WERI-Rb-1 (cell line): Measurements from ENCODE around the gene RNU7-1.

Source experiments
- DNase-seq: peaks from one replicate; pipeline ENCODE4 v3.0.0-alpha.2; 2020
- H3K27ac ChIP-seq: fragments of 250-450 bp; sonication (Bioruptor Pico); 2 replicates; pipeline ENCODE4 v1.5.1; 2020; ENCODE audit warnings: mild to moderate bottlenecking, moderate library complexity
- H3K27me3 ChIP-seq: fragments of 250-450 bp; sonication (Bioruptor Pico); 2 replicates; pipeline ENCODE4 v1.5.1; 2021; ENCODE audit warnings: mild to moderate bottlenecking, low read depth, moderate library complexity; ENCODE audit not compliant: insufficient read depth, severe bottlenecking
- H3K36me3 ChIP-seq: fragments of 250-450 bp; sonication (Bioruptor Pico); 2 replicates; pipeline ENCODE4 v1.5.1; 2020; ENCODE audit warnings: mild to moderate bottlenecking, moderate library complexity
- H3K4me3 ChIP-seq: 2 replicates; pipeline ENCODE4 v1.5.1; 2011; ENCODE audit warnings: low read depth, mild to moderate bottlenecking, control low read depth, low read length
- H3K9me3 ChIP-seq: fragments of 250-450 bp; sonication (Bioruptor Pico); 2 replicates; pipeline ENCODE4 v1.5.1; 2021; ENCODE audit warnings: mild to moderate bottlenecking, moderate library complexity; ENCODE audit not compliant: severe bottlenecking
- TF ChIP-seq, protein P1 (sequence below): IDR thresholded peaks from 2 replicates; pipeline ENCODE4 v1.5.1; 2011; ENCODE audit warnings: low read depth, mild to moderate bottlenecking, control low read depth, inconsistent platforms, low read length

Gene RNU7-1

GRCh38 chr12:6928022-6928702 lies 15.5 kb upstream of the RNU7-1 start:
- no peaks in the 10 kb centered on the region for H3K27me3 ChIP-seq
- DNase-seq = no peak
- H3K4me3 ChIP-seq = peak overlapping the region; percentile 71

DNA sequence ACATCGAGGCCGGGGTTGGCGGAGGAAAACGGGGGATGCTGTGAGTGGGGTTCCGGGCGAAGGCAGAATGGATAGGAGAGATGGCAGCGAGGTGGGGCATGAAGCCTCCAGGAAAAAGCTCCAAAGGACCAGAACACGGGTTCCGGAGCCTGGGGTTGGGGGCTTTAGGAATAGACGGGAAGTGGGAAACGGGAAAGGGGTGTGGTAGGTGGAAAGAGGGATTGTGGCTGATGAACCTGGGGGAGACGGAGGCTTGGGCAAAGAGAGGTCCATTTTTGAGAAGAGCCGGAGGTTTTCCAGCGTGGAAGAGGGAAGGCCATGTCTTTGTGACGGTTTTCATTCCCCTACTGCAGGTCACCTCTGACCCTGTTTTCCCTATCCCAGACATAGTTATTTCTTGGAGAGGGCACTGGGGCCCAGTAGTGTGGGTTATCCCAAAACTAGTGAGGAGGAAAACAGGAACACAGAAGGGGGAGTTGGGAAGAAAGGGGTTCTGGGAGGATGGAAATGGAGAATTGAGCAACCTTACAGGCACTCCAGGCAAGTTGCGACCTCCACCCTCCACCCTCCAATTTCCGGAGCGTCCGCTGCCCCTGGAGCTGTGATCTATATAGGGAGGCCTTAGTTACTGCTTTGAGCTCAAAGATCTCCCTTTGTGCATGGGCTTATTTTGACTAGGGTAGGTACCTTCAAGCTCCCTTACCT lies 14.8 kb upstream of the RNU7-1 start:
- H3K27me3 ChIP-seq = no peaks in the 10 kb centered on the region
- DNase-seq = no peak
- H3K9me3 ChIP-seq = no peaks in the 10 kb centered on the region
- H3K27ac ChIP-seq = peak overlapping the region; percentile 58
- H3K36me3 ChIP-seq = peaks cover 27% of the 10 kb centered on the region
- TF ChIP-seq, protein P1, sequence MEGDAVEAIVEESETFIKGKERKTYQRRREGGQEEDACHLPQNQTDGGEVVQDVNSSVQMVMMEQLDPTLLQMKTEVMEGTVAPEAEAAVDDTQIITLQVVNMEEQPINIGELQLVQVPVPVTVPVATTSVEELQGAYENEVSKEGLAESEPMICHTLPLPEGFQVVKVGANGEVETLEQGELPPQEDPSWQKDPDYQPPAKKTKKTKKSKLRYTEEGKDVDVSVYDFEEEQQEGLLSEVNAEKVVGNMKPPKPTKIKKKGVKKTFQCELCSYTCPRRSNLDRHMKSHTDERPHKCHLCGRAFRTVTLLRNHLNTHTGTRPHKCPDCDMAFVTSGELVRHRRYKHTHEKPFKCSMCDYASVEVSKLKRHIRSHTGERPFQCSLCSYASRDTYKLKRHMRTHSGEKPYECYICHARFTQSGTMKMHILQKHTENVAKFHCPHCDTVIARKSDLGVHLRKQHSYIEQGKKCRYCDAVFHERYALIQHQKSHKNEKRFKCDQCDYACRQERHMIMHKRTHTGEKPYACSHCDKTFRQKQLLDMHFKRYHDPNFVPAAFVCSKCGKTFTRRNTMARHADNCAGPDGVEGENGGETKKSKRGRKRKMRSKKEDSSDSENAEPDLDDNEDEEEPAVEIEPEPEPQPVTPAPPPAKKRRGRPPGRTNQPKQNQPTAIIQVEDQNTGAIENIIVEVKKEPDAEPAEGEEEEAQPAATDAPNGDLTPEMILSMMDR = no peak
- peak overlapping the region; percentile 71 for H3K4me3 ChIP-seq

More at GRCh38 chr12:6928022-6928702, 15.5 kb upstream of the RNU7-1 start:
- Histone ChIP-seq H3K36me3 (peaks cover 27% of the 10 kb centered on the region), H3K9me3 (no peaks in the 10 kb centered on the region), H3K27ac (peak overlapping the region; percentile 58)
- TF ChIP-seq, protein P1 = no peak

- DNase-seq = no peak
- Histone ChIP-seq H3K36me3 (peaks cover 32% of the 10 kb centered on the region), H3K4me3 (no peak overlapping the region; the same call in 1 of the 2 replicates), H3K9me3 (no peaks in the 10 kb centered on the region), H3K27me3 (no peaks in the 10 kb centered on the region), H3K27ac (0 out of 2 replicates have a peak overlapping the region, but pooled peaks have one; percentile 29)
- TF ChIP-seq, protein P1 = no peak
Observed at GRCh38 chr12:6929466-6930452, 13.9 kb upstream of the RNU7-1 start.

GRCh38 chr12:6932766-6933165 lies 10.8 kb upstream of the RNU7-1 start:
- DNase-seq = no peak
- no peaks in the 10 kb centered on the region for H3K9me3 ChIP-seq
- H3K36me3 ChIP-seq = peaks cover 55% of the 10 kb centered on the region
- no peaks in the 10 kb centered on the region for H3K27me3 ChIP-seq
- H3K27ac ChIP-seq = no peak overlapping the region
- TF ChIP-seq, protein P1 = no peak
- H3K4me3 ChIP-seq = no peak overlapping the region

DNA sequence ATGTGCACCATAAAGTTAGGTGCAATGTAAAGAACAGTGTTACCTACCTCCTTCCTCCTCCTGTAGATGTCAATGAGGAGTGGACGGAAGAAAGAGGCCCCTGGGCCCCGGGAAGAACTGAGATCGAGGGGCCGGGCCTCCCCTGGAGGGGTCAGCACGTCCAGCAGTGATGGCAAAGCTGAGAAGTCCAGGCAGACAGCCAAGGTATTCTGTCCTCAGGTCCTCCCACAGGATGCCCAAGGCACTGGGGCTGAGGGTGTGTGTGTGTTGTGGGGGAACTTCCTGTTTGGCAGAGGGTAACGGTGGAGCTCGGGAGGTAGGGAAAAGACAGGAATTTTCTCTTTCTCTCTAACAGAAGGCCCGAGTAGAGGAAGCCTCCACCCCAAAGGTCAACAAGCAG lies 9.5 kb upstream of the RNU7-1 start:
- no peaks in the 10 kb centered on the region for H3K27me3 ChIP-seq
- no peak for DNase-seq
- peaks cover 64% of the 10 kb centered on the region for H3K36me3 ChIP-seq
- H3K9me3 ChIP-seq = no peaks in the 10 kb centered on the region
- no peak overlapping the region for H3K27ac ChIP-seq
- H3K4me3 ChIP-seq = no peak overlapping the region
- TF ChIP-seq, protein P1 = no peak
